Skin of body (tissue), 2 donors: ENCODE measurements around the gene RASA4B. TPM values are rescaled to one million over a fixed set of nuclear protein-coding genes. Genes with fewer than 3 reads are reported as not detected.
A peak's percentile ranks its signal among the peaks of the same experiment; 100 is the strongest.

Experiments used
- DNase-seq: peaks from one replicate; lab custom pipeline; 2025; lab: John Stamatoyannopoulos, UW
- total RNA-seq: library from RNA; depleted of rRNA; stranded (reverse); fragments of >200 nt; gene quantifications from one replicate; pipeline ENCODE4 v1.2.3, GENCODE V29; 2014

Gene RASA4B
- total RNA-seq, 1 donor from 2014 or later, result 6.7 TPM

DNA sequence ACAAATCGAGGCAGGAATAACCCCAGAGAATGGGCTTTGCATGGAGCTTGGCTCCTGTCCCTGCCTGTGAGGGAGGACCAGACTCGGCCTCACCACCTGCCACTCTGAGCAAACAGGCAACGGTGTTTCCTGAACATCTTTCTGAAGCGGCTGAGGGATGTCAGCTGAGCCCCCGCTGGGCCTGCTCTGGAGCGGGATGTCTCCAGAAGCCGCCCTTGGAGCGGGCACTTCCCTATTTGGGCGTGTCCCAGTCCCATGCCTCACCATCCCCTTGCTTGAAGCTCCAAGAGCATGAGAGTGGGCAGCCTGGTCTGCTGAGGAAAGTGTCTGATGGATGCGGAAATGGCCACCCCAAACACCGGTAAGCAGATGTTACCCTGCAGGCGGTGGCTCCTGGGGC, 63.1 kb downstream of the RASA4B start:
- DNase-seq, result no peak

DNA sequence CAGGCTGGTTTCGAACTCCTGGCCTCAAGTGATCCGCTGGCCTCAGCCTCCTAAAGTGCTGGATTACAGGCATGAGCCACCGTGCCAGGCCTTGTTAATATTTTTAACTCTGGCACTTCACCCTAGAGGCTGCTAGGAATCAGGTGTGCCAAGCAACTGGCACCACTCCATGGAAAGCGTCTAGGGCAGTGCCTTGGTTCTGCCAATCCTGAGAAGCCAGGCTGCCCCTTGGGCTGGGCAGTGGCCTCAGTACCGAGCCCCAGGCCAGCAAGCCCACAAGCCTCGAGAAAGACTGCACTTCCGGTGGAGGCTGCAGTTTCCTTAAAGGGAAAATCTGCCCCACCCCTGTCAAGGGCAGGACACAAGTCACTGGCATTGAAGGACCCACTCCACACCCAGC, 64.3 kb downstream of the RASA4B start:
- DNase-seq, result no peak

DNA sequence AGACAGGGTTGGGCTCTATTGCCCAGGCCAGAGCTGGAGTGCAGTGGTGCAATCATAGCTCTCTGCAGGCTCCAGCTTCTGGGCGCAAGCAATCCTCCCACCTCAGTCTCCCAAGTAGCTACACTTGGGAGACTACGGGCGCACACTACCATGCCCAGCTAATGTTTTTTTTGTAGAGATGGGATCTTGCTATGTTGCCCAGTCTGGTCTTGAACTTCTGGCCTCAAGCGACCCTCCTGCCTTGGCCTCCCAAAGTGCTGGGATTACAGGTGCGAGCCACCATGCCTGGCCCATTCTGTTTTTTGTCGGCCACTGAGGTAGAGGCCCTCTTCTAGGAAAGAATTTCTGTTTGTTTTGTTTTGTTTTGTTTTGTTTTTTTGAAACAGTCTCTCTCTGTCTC, 65.1 kb downstream of the RASA4B start:
- no peak for DNase-seq

DNA sequence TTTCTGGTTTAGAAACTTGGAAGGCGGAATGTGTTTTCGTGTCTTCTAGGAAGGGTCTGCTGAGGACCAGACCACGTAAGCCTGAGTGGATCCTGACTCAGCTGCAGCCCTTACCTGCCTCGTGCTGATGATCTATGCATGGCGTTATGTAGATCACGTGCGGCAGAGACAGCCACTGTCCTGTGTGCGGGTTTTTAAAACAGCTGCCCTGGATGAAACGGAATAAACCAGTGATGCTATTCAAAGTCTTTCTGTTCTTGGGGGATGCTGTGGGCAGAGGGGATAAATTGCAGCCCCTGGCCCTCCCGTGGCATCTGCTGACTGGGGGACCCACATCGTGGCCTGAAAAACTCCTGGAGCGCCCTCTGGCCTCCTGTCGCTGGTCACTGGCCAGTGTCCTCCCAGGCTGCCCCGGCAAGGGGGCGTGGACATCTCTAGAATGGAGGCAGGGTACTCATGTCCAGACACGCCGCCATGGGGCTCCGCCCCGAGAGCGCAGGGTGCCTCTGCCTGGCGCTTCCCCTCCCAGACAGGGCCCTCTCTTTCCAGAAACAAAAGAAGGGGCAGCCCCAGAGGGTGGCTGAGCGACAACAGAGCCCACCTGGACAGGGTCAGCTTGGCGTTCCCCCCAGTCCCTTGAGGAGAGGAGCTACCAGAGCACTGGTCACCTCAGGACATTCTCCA, 66.1 kb downstream of the RASA4B start:
- DNase-seq, result no peak

DNA sequence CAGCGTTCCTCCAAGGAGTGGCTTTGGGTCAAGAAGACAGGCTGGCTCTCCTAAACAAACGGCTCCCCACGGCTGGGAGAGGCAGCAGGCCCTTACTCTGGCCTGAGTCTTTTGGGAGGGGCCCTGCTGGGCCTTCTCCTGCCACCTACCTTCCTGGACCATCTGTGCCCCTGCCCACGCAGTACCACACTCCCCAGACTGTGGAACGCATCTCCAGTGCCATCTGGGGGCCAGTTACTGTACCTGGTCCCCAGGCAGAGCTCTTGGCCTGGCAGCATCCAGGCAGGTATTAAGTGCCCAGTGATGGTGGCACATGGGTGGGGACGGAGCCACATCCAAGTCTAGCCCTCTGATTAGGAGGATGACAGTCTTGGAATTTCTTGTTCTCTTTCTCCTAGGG, 67.3 kb downstream of the RASA4B start:
- DNase-seq, result no peak

DNA sequence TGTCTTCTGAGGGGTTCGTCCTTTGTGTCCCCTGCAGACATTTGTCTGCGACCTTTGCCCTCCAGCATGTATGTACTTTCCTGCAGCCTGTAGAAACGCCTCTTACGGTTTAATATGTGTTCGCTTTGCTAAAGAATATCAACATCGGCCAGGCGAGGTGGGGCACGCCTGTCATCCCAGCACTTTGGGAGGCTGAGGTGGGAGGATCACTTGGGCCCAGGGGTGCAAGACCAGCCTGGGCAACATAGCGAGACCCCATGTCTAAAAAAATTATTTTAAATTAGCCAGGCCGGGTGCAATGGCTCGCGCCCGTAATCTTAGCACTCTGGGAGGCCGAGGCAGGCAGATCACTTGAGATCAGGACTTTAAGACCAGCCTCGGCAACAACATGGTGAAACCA, 68.4 kb downstream of the RASA4B start:
- DNase-seq, result no peak

DNA sequence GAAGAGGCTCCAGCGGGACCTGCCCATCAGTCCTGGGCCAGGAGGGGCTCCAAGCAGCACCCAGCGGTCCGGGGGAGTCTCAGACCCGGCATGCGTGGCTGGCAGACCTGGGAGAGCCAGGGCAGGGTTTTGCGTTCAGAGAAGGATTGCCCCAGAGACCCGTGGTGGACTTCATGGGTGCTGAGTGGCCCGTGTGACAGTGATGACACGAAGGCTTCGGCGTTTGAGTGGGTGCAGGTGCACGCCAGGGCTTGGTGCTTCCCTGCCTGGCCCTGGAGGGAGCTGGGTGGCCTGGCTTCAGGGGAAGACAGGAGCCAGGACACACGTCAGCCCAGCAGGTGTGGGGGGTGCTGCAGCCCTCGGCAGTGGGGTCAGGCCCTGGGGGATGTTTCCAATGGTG, 70.3 kb downstream of the RASA4B start:
- no peak for DNase-seq

DNA sequence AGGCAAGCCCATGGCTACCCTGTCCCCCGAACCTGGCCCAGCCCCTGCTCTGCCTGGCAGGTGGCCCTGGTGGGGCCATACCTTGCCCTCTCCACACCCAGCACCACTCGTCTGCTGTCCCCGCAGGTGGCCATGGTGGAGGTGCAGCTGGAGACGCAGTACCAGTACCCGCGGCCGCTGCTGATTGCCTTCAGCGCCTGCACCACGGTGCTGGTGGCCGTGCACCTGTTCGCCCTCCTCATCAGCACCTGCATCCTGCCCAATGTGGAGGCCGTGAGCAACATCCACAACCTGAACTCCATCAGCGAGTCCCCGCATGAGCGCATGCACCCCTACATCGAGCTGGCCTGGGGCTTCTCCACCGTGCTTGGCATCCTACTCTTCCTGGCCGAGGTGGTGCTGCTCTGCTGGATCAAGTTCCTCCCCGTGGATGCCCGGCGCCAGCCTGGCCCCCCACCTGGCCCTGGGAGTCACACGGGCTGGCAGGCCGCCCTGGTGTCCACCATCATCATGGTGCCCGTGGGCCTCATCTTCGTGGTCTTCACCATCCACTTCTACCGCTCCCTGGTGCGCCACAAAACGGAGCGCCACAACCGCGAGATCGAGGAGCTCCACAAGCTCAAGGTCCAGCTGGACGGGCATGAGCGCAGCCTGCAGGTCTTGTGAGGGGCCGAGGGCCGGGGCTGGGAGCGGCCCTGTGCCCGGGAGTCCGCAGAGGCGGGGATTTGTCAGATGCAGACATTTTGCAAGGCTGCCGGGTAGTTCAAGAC, 71.0 kb downstream of the RASA4B start:
- DNase-seq, result no peak

DNA sequence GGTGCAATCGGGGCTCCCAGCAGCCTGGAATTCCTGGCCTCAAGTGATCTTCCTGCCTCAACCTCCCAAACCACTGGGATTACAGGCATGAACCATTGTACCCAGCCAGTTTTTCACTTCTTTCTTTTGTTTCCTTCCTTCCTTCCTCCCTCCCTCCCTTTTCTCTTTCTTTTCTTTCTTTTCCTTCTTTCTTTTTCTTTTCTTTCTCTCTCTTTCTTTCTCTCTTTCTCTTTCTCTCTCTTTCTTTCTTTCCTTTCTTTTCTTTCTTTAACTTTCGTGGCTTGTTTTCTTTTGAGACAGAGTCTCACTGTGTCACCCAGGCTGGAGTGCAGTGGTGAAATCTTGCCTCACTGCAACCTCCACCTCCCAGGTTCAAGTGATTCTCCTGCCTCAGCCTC, 71.9 kb downstream of the RASA4B start:
- no peak for DNase-seq

DNA sequence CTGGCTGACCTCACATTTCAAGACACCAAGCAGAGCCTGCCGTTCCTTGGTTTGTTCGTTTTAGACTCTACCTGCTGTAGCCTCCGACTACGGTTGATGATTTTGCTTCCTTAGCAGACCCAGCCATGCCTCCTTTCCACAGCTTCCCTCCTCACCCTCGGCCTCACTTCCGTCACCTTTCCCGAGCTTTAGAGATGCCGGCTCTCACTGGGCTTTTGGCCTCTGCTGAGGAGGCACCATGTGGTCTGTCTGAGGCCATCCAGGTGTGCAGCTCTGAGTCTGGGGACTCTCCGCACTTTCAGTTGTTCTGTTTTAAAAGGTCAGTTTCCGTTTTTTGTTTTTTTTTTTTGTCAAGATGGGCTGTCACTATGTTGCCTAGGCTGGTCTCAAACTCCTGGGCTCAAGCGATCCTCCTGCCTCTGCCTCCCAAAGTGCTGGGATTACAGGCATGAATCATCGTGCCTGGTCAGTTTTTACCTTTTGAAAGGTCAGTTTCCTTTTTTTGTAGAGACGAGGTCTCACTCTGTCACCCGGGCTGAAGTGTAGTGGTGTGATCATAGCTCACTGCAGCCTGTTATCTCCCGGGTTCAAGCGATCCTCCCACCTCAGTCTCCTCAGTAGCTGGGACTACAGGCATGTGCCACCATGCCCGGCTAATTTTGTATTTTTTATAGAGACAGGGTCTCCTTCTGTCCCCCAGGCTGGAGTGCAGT, 72.5 kb downstream of the RASA4B start:
- no peak for DNase-seq

DNA sequence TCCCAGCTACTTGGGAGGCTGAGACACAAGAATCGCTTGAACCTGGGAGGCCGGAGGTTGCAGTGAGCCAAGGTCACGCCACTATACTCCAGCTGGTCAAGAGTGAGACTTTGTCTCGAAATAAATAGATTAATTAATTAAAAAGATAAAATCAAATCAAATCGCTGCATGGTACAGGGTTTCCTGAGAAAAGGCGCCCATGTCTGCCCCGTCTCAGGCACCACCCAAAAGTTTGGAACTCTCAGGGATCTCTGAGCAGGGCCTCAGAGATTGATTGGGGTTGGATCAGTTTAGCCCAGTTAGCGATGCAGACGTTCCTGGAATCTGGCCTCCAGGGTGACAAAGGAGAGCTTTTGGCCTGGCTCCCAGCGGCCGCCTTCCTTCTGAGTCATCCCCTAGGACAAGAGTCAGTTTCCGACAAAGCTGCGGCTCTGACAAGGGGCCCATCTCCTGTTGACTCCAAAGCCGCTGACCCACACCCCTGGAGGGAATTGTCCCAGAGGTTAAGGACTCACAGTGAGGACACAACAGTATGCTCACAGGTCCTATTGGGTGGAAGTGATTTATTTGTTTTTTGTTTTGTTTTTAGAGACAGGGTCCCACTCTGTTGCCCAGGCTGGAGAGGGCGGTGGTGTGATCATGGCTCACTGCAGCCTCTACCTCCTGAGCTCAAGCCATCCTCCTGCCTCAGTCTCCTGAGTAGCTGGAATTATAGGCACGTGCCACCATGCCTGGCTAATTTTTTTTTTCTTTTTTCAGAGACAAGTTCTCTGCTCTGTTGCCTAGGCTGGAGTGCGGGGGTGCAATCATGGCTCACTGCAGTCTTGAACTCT, 77.4 kb downstream of the RASA4B start:
- DNase-seq, result no peak

DNA sequence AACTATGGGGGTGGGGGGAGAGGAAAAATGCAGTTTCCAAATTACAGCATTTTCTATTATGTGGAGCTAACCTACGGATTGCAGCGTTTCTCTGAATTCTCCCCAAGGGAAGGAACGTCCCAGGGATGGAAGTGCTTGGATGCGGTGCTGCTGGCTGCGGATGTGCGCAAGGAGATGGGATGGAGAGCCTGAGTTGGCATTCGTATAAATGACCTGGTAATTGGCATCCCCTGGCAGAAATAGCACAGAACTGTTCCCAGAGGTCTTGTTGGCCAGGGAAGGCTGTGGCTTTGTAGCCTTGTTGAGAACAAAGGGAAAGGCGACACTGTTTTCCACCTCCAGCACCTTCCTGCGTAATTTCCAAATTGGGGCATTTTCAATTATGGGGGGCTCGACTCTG, 81.5 kb downstream of the RASA4B start:
- no peak for DNase-seq

DNA sequence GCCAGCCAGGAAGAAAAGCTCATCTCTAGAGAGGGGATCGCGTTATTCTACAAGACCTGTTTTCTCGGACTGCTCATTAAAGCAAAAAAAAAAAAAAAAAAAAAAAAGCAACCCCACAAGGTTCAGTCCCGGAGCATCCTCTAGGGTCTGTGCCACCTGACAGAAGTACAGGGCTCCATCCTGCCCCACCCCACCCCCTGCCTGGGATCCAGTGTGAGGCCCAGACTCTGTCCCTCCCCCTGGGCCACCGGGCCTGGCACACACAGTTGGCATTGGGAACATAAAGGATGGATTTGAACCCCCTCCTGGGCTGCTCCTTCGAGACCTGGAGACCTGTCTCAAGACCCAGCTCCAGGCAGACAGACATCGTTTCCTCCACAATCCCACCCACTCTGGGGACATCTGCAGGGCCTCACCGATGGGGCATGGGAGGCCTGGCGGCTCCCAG, 83.5 kb downstream of the RASA4B start:
- no peak for DNase-seq

DNA sequence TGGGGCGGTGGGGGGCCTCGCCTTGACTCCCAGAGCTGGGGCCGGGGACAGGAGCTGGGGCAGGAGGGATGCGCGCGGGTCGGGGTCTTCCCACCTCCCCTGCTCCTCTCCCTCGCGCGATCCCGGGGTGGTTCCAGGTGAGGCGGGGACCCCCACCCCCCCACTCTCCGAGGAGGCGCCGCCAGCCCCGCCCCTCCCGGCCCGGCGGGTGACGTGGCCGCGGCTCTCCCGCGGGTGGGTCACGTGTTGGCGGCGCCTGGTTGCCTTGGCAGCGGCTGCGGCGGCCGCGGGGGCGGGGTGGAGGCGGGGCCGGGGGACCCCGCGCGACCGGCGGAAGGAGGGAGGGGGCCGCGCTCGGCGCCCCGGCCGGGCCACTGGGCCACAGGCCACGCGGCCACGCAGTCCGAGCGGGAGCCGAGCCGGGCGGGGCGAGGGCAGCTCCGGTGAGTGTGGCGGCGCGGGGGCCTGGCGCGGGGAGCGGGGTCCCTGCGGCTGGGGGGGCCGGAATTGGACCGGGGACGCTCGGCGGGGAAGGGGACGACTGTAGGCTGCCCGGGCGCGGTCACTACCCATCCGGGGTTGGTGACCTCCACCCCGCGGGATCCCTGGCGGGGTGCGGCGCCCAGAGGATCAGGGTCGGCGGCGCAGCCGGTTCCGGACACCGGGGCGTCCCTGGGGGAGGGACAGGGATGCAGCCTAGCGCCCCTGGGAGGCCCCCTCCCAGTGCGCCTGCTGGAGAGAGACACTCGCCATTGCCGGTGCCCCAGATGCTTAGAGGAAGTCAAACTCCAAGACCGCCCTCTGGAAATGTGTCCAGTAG, 84.1 kb downstream of the RASA4B start, which contains the start of gene ORAI2:
ORAI2 (plus strand) TSS at position 357 of the 820 bp plus-strand sequence. CDS start 5,382 bp downstream, outside the sequence.
- DNase-seq, result peak; percentile 27

Other genes with a start within 250 kb of the RASA4B start
- gene SH2B2, start 230.9 kb downstream of the RASA4B start, total RNA-seq, result 2.0 TPM
- gene SPDYE6, start 161.3 kb downstream of the RASA4B start, total RNA-seq, result not detected
- gene PRKRIP1, start 121.4 kb downstream of the RASA4B start, total RNA-seq, result 18.0 TPM
- 5.2 TPM for gene ORAI2, start 84.2 kb downstream of the RASA4B start, total RNA-seq
- 7.1 TPM for gene ALKBH4, start 52.9 kb downstream of the RASA4B start, total RNA-seq
- 8.0 TPM for gene LRWD1, start 52.8 kb downstream of the RASA4B start, total RNA-seq
- gene POLR2J, start 38.9 kb downstream of the RASA4B start, total RNA-seq, result 12.4 TPM
- 16.2 TPM for gene UPK3BL2, start 25.9 kb upstream of the RASA4B start, total RNA-seq
- gene SPDYE2, start 33.4 kb upstream of the RASA4B start, total RNA-seq, result not detected
- gene POLR2J3, start 54.8 kb upstream of the RASA4B start, total RNA-seq, result 27.6 TPM
- 26.5 TPM for gene RASA4, start 99.0 kb upstream of the RASA4B start, total RNA-seq
- gene UPK3BL1, start 125.0 kb upstream of the RASA4B start, total RNA-seq, result 37.9 TPM
- gene SPDYE2B, start 132.5 kb upstream of the RASA4B start, total RNA-seq, result not detected
- 3.6 TPM for gene POLR2J2, start 153.9 kb upstream of the RASA4B start, total RNA-seq
- gene FAM185A, start 231.2 kb upstream of the RASA4B start, total RNA-seq, result 11.0 TPM